Vagina (tissue), 2 donors: ENCODE measurements around the gene SUMO3. TPM values are rescaled to one million over a fixed set of nuclear protein-coding genes. Genes with fewer than 3 reads are reported as not detected.

Experiments
- DNase-seq, 2 donors: peaks; one replicate each; pipeline ENCODE4 v3.0.0-alpha.2; 2017; ENCODE audit errors: extremely low spot score in 2 of 2
- H3K27ac ChIP-seq: fragments of 200-600 bp; sonication (generic); one replicate; pipeline ENCODE4 v1.5.1; 2019
- H3K27me3 ChIP-seq: fragments of 200-600 bp; sonication (generic); one replicate; pipeline ENCODE4 v1.5.1; 2019
- H3K36me3 ChIP-seq, 2 donors: fragments of 200-600 bp; sonication (generic); one replicate each; pipeline ENCODE4 v1.5.1; 2017 to 2019
- H3K4me1 ChIP-seq: fragments of 200-600 bp; sonication (generic); one replicate; pipeline ENCODE4 v1.5.1; 2019
- H3K4me3 ChIP-seq, 2 donors: fragments of 200-600 bp; sonication (generic); 1 replicate in 1 of 2; 2 replicates in 1 of 2; pipeline ENCODE4 v1.5.1; 2016 to 2019
- H3K9me3 ChIP-seq: fragments of 200-600 bp; sonication (generic); one replicate; pipeline ENCODE4 v1.5.1; 2019
- POLR2A ChIP-seq, 2 donors: fragments of 450-650 bp; IDR thresholded peaks; one replicate each; pipeline ENCODE4 v1.6.1; 2017; ENCODE audit warnings: antibody characterized with exemption in 2 of 2, mild to moderate bottlenecking in 2 of 2, moderate library complexity in 2 of 2
- POLR2AphosphoS5 ChIP-seq, 2 donors: sonication (generic); formaldehyde crosslinking; IDR thresholded peaks; one replicate each; pipeline ENCODE4 v1.9.0; 2017; ENCODE audit warnings: antibody characterized with exemption in 2 of 2, mild to moderate bottlenecking in 2 of 2, low read depth in 1 of 2; ENCODE audit not compliant: insufficient read depth in 1 of 2
- intact Hi-C: fragments of 100-400 bp; cut with DNase I; formaldehyde crosslinking; loops from one replicate; pipeline ENCODE4 v1.15.1; 2023
- total RNA-seq: library from RNA; depleted of rRNA; stranded (reverse); fragments of >200 nt; gene quantifications from one replicate; pipeline ENCODE4 v1.2.3, GENCODE V29; 2016
- TF ChIP-seq, protein P1 (sequence below), 3 experiments: fragments of 450-650 bp in 2 of 3; fragments of 200-600 bp in 1 of 3; sonication (generic) in 1 of 3; IDR thresholded peaks; one replicate each; pipeline ENCODE4 v1.5.1; 2017 to 2019; ENCODE audit warnings: antibody characterized with exemption in 3 of 3, mild to moderate bottlenecking in 2 of 3, moderate library complexity in 2 of 3

Gene SUMO3
- total RNA-seq, 1 donor from 2014 or later: 70.0 TPM

DNA sequence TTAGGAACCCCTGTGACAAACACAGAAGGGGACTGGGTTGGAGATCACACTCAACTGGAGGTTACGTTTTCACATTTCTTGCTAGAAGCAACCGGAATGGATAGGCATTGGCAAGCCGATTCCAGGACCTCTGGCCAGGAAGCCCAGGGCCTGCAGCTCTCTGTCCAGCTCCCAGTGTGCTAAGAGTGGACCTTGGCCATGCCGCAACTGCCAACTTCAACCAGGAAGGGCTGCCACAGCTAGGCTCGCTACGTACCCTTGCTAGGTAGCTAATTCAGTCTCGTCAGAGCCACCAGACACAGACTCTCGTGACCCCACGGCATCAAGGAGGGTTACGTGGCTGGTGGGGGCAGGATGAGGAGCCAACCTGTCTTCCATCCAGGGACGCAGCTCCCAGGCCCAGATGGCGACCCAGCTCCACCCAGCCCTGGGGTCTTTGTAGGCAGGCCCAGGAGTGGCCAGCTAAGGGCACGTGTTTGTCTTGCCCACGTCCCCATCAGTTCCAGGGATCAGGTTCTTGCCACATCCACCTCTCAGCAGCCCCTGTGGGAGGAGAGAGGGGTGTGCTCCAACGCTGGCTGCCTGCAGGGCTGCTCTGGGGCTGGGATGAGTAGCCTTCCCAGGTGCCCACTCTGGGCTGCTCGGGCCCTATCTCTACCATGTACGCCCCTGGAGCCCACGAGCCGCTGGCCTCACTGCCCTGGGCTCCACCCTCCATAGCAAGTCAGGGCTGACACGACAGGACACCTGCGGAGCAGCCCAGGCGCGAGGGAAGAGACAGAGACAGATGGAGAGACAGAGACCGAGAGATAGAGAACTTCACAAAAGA lies 55.4 kb downstream of the SUMO3 start:
- Histone ChIP-seq H3K27ac (no peak overlapping the region), H3K4me3 (no peak overlapping the region), H3K4me1 (peaks cover 12% of the 10 kb centered on the region), H3K9me3 (no peaks in the 10 kb centered on the region), H3K27me3 (no peaks in the 10 kb centered on the region), H3K36me3 (no peaks in the 10 kb centered on the region)
- TF ChIP-seq, protein P1, sequence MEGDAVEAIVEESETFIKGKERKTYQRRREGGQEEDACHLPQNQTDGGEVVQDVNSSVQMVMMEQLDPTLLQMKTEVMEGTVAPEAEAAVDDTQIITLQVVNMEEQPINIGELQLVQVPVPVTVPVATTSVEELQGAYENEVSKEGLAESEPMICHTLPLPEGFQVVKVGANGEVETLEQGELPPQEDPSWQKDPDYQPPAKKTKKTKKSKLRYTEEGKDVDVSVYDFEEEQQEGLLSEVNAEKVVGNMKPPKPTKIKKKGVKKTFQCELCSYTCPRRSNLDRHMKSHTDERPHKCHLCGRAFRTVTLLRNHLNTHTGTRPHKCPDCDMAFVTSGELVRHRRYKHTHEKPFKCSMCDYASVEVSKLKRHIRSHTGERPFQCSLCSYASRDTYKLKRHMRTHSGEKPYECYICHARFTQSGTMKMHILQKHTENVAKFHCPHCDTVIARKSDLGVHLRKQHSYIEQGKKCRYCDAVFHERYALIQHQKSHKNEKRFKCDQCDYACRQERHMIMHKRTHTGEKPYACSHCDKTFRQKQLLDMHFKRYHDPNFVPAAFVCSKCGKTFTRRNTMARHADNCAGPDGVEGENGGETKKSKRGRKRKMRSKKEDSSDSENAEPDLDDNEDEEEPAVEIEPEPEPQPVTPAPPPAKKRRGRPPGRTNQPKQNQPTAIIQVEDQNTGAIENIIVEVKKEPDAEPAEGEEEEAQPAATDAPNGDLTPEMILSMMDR (IDR thresholded peaks at IDR 0.05): no peak
- DNase-seq: no peak
- intact Hi-C loops: no loop called here

DNA sequence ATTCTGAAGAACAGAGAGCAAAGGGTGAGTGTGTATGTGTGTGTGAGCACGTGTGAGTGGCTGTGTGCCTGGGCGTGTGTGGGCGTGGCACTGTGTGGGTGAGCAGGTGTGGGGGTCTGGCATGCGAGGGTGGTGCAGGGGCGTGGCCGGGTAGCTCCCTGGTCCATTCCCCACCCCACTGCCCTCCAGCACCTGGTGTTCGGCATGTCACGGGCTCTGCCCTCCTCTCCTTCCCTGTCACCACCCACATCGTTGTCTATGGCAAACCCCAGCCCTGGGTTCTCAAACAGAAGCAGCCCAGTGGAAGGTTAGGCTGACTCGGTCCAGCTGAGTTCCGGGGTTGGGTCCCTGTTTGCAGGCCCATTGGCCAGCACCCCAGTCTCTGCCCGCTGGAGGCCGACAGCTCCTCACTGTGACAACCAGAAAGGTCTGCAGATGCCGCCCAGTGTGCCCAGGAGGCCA lies 56.1 kb downstream of the SUMO3 start:
- DNase-seq: no peak
- intact Hi-C loops: no loop called here
- H3K9me3 ChIP-seq: no peaks in the 10 kb centered on the region
- H3K27ac ChIP-seq: no peak overlapping the region
- no peak for TF ChIP-seq POLR2AphosphoS5 (IDR thresholded peaks at IDR 0.05; ENCODE audit: insufficient read depth in 1 of 2, low read depth in 1 of 2)
- TF ChIP-seq POLR2A (IDR thresholded peaks at IDR 0.05): no peak
- TF ChIP-seq, protein P1 (IDR thresholded peaks at IDR 0.05): no peak
- no peaks in the 10 kb centered on the region for H3K36me3 ChIP-seq
- no peak overlapping the region for H3K4me3 ChIP-seq
- H3K27me3 ChIP-seq: no peaks in the 10 kb centered on the region
- H3K4me1 ChIP-seq: peaks cover 12% of the 10 kb centered on the region

DNA sequence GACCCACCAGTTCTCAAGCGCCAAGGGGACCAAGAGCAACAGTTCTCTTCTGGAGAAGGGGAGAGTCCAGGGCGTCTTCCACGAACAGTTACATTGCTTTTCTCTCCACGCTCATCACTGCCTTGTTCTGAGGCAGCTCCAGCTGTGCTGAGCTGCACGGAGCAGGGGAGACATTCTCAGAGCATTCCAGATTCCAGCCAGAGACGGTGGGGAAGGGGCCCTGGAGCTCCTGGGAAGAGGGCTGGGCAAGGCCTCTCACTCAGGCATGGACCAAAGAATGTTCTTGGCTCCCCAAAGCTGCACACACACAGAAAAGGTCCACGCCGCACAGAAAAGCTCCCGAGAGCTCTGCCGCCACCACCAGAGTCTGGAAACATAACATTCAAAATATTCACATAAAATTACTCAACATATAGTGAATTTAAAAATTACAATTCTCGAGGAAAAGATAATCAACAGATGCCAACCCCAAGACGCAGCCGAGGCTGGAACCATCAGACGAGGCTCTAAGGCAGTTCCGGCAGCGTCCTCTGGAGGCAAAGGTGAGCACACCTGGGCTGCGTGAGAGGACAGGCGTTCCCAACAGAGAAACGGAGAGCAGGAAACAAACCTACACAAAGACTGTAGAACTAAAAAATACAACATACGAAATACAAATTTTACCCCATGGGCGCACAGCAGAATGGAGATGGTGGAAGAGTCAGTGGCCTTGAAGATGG lies 56.7 kb downstream of the SUMO3 start:
- Histone ChIP-seq H3K4me3 (no peak overlapping the region), H3K4me1 (peaks cover 12% of the 10 kb centered on the region), H3K27me3 (no peaks in the 10 kb centered on the region), H3K9me3 (no peaks in the 10 kb centered on the region), H3K36me3 (no peaks in the 10 kb centered on the region), H3K27ac (no peak overlapping the region)
- intact Hi-C loops: no loop called here
- TF ChIP-seq, protein P1 (IDR thresholded peaks at IDR 0.05): no peak
- no peak for TF ChIP-seq POLR2AphosphoS5 (IDR thresholded peaks at IDR 0.05; ENCODE audit: insufficient read depth in 1 of 2, low read depth in 1 of 2)
- TF ChIP-seq POLR2A (IDR thresholded peaks at IDR 0.05): no peak
- no peak for DNase-seq

DNA sequence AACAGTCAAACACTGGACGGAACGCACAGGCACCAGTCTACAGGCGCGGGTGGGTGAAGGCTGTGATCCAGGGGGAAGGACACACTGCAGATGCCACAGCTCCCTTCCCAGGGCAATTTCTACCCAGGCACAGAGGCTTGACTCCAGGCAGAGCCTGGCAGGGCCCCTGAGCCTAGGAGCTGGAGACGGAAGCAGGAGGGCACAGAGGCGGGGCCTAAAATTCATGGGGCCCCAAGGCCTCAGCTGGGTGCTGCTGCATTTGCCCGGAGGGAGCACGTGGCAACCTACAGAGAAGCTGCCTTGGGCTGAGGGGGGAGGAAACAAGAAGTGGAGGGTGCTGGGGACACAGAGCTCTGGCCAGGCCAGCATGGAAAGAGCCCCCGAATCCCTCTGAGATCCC lies 57.5 kb downstream of the SUMO3 start:
- intact Hi-C loops: no loop called here
- TF ChIP-seq, protein P1 (IDR thresholded peaks at IDR 0.05): no peak
- TF ChIP-seq POLR2AphosphoS5 (IDR thresholded peaks at IDR 0.05; ENCODE audit: insufficient read depth in 1 of 2, low read depth in 1 of 2) (no peak), POLR2A (IDR thresholded peaks at IDR 0.05) (no peak)
- Histone ChIP-seq H3K9me3 (no peaks in the 10 kb centered on the region), H3K36me3 (no peaks in the 10 kb centered on the region), H3K27me3 (no peaks in the 10 kb centered on the region), H3K27ac (no peak overlapping the region), H3K4me3 (no peak overlapping the region), H3K4me1 (peaks cover 5% of the 10 kb centered on the region)
- no peak for DNase-seq
